DMS53 treated with DMSO at 0.1 percent for 48 hours (cell line): Measurements from ENCODE around the gene CBX7.

Experiments used
- DNase-seq: peaks from one replicate; lab custom pipeline; 2025; ENCODE audit not compliant: unreplicated experiment; lab: John Stamatoyannopoulos, UW

The CBX7 gene

DNA sequence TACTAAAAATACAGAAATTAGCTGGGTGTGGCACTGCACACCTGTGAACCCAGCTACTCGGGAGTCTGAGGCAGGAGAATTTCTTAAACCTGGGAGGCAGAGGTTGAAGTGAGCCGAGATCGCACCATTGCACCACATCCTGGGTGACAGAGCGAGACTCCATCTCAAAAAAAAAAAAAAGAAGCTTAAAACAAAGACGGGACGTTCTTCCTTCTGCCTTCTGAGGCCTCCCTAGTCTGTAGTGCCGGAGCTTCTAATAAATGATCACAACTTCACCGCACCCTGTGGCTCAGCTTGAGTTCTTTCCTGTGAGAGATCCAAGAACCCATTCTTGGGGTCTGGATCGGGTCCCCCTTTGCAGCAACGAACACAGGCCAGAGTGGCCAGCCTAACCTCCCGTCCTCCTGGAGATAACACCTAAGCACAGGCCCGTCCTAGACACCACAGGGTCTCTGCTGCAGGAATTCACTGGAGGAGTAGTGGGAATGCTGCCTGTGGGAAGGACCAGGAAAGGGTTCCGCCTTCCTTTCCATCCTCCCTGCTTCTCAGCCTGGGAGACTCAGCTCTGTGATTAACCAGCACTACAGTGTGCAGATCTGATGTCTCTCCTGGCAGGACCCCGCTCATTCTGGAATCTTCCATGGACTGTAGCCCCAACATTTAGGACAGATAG is 57.6 kb downstream of the CBX7 start:
- no peak for DNase-seq

DNA sequence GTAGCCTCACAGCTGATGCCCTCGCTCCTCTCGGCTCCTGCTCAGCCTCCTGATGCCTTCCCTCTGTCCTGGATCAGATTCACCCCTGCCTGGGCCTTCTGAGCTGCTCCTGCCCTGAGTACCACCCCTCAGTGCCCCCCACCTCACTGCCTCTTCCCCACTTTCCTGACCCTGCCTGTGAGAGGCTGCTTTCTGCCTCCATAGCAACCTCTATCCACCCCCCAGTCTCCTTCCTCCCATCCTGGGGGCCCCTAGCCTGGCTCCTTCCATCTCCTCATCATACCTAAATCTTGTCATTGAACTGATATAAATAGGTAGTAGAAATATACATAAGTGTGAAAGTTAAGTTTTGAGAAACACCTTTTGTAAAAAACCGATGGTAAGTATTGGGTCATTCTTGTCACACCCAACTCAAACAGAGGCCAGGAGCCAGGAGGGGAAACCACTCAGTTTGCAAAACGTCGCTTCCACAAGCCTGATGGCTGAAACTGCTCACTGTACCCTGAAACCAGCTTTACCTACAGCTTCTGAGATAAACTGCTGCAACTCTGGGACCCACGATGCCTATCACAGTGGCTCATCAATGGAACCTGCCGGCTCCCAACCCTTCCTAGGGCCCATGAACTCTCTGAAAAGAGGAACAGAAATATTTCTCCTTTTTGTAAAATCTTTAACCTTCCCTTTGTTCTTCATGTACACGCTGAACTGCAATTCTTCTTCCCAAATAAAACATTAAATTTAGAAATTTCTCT is 60.2 kb downstream of the CBX7 start:
- DNase-seq, result no peak

GRCh38 chr22:39091126-39092081 is 61.1 kb downstream of the CBX7 start:
- no peak for DNase-seq

DNA sequence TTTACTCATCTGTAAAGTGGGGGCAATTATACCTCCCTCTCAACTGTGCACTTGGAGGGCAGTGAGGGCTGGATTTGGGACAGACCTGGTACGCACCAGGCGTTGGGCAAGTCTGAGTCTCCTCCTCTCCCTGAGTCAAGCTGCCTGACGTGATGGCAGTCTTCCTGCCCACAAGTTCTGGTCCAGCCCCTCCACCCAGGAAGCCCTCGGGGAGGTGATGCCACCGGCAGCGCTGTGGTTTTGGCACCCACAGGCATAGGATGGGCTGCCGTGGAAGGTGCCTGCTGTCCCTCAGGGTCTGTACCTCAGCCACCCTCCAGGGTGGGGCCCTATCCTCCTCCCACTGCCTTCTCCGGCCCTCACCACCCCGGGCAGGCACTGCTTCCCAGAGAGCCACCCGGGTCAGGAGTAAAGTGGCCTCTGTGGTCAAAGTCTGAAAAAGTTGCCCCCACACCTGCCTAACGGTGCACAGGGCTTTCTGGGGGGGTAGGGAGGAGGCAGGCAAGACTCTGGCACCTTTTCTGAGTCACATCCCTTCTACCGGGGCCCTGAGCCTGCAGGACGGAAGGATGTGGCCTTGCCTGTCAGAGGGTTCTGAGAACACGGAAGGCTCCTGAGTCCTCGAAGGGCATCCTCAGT is 61.9 kb downstream of the CBX7 start:
- DNase-seq, result no peak

- no peak for DNase-seq
Measured at GRCh38 chr22:39089928-39090327, 62.6 kb downstream of the CBX7 start.

GRCh38 chr22:39088685-39089032 is 63.8 kb downstream of the CBX7 start:
- DNase-seq, result no peak

GRCh38 chr22:39087881-39088684 is 64.4 kb downstream of the CBX7 start:
- DNase-seq, result no peak

DNA sequence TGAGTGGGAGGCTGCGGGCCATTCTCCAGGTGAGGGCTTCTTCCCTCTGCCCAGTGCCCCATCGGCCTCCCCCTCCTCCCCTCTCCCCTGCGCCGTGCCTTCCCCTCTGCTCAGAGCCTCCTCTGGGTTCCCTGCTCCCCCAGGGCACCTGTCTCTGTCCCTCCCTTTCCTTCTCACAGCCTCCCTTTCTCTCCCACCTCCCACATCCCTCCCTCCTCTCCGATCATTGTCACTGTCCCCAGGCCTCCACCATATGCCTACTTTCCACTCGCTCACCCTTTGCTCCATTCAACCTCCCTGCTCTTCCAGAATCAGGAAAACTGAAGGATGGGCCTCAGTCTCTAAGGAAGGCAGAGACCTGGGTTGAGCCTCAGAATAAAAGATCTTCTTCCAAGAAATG is 65.4 kb downstream of the CBX7 start:
- no peak for DNase-seq

- no peak for DNase-seq
Measured at GRCh38 chr22:39084666-39085065, 67.8 kb downstream of the CBX7 start.

DNA sequence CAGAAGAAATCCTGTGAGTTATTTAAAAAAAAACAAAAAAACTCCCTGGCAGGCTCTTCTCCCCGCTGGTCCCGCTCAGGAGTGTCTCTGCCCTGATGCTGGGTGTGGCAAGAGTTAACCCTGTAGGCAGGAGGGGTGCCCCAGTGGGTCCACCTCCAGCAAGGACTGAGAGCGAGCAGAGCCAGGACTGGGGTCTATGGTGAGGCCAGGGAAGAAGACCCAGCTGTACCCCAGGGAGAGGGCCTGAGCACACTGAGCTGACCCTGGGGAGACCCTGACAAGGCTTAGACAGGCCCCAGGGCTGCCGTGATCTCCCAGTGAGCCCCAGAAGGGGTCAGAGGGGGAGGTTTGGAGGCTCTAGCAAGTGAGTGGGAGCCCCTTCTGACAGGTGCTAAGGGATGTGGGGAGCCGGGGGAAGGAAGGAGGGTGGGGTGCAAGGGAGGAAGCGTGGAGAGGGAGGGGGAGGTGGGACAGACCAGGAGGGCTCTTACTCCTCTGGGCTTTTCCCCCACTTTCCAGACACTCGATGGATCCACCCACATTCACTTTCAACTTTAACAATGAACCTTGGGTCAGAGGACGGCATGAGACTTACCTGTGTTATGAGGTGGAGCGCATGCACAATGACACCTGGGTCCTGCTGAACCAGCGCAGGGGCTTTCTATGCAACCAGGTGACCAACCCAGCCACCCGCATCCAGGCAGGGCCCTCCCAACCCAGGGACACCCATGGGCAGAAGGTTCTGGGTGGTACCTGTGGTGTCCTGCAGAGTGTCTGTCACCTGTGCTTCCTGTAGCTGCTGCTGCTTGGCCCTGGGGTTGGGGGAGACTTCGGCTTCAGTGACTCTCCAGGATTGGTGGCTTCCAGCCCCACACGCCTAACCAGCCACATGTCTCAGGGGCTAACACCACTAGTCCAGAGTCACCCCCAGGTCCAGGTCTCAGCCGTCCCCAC is 69.0 kb downstream of the CBX7 start:
- no peak for DNase-seq

DNA sequence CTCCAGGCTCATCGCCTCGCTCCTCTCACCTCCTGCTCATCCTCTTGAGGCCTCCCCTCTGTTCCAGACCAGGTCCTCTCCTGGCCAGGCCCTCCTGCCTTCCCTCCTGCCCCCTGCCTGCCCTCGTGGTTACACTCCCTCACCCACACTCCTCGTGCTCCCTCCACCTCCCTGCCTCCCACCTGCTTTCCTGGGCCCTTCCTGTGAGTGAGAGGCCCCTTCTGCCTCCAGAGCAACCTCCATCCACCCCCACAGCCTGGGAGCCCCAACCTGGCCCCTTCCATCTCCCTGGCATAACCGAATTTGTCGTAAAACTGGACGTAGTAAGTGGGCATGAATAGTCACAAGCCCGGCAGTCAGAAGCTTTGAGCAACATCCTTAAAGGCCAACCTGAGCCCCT is 70.9 kb downstream of the CBX7 start:
- no peak for DNase-seq

GRCh38 chr22:39081016-39081415 is 71.5 kb downstream of the CBX7 start:
- DNase-seq, result no peak
